Measurements from ENCODE around the gene ADRA2B. TPM values are rescaled to one million over a fixed set of nuclear protein-coding genes. Genes with fewer than 3 reads are reported as not detected.

The ADRA2B gene
- total RNA-seq, 1 donor from 2014 or later: 0.49 TPM

- TF ChIP-seq POLR2A (IDR thresholded peaks at IDR 0.05) (no peak), CTCF (IDR thresholded peaks at IDR 0.05) (no peak), POLR2AphosphoS5 (IDR thresholded peaks at IDR 0.05; ENCODE audit: insufficient read depth in 1 of 2, low read depth in 1 of 2) (no peak)
- Histone ChIP-seq H3K4me1 (no peaks in the 10 kb centered on the region), H3K36me3 (no peaks in the 10 kb centered on the region), H3K9me3 (no peaks in the 10 kb centered on the region), H3K4me3 (no peak overlapping the region), H3K27ac (no peak overlapping the region), H3K27me3 (no peaks in the 10 kb centered on the region)
- DNase-seq (ENCODE audit: extremely low spot score in 2 of 2): no peak
- intact Hi-C loops (cut with DNase I): no loop called here
Measured at GRCh38 chr2:96156011-96156820, 39.8 kb upstream of the ADRA2B start.

GRCh38 chr2:96154506-96155380 is 38.4 kb upstream of the ADRA2B start:
- intact Hi-C loops (cut with DNase I): no loop called here
- DNase-seq (ENCODE audit: extremely low spot score in 2 of 2): no peak
- Histone ChIP-seq H3K9me3 (no peaks in the 10 kb centered on the region), H3K27me3 (no peaks in the 10 kb centered on the region), H3K4me1 (no peaks in the 10 kb centered on the region), H3K36me3 (no peaks in the 10 kb centered on the region), H3K4me3 (no peak overlapping the region), H3K27ac (no peak overlapping the region)
- TF ChIP-seq POLR2A (IDR thresholded peaks at IDR 0.05): no peak
- TF ChIP-seq POLR2AphosphoS5 (IDR thresholded peaks at IDR 0.05; ENCODE audit: insufficient read depth in 1 of 2, low read depth in 1 of 2): no peak
- no peak for TF ChIP-seq CTCF (IDR thresholded peaks at IDR 0.05)

- intact Hi-C loops (cut with DNase I): no loop called here
- no peak for DNase-seq (ENCODE audit: extremely low spot score in 2 of 2)
- no peaks in the 10 kb centered on the region for H3K9me3 ChIP-seq
- H3K36me3 ChIP-seq: no peaks in the 10 kb centered on the region
- no peak overlapping the region for H3K4me3 ChIP-seq
- H3K27me3 ChIP-seq: no peaks in the 10 kb centered on the region
- no peak overlapping the region for H3K27ac ChIP-seq
- no peak for TF ChIP-seq CTCF (IDR thresholded peaks at IDR 0.05)
- no peak for TF ChIP-seq POLR2AphosphoS5 (IDR thresholded peaks at IDR 0.05; ENCODE audit: insufficient read depth in 1 of 2, low read depth in 1 of 2)
- TF ChIP-seq POLR2A (IDR thresholded peaks at IDR 0.05): no peak
- H3K4me1 ChIP-seq: no peaks in the 10 kb centered on the region
Measured at GRCh38 chr2:96153991-96154431, 37.6 kb upstream of the ADRA2B start.

DNA sequence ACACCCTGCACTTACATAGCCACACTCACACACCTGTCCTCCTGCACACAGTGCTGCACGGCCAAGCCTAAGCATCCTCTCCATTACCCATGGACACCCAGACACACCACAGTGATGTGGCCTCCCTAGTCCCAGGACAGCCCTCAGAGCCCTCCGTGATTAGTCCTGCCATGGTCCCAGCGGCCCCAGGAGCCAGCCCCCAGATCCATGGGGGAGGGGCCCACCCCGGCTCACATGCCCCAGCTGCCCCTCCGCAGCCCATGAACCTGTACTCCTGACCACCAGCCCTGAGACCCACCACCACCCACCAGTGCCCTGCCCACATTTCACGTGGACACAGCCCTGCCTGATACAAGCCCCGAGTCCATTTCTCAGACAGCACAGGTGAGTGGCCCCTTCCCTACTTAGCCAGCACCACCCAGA is 36.9 kb upstream of the ADRA2B start:
- H3K27ac ChIP-seq: no peak overlapping the region
- no peak for DNase-seq (ENCODE audit: extremely low spot score in 2 of 2)
- intact Hi-C loops (cut with DNase I): no loop called here
- H3K4me3 ChIP-seq: no peak overlapping the region
- H3K4me1 ChIP-seq: no peaks in the 10 kb centered on the region
- TF ChIP-seq POLR2A (IDR thresholded peaks at IDR 0.05): no peak
- TF ChIP-seq POLR2AphosphoS5 (IDR thresholded peaks at IDR 0.05; ENCODE audit: insufficient read depth in 1 of 2, low read depth in 1 of 2): no peak
- no peaks in the 10 kb centered on the region for H3K36me3 ChIP-seq
- no peaks in the 10 kb centered on the region for H3K27me3 ChIP-seq
- no peaks in the 10 kb centered on the region for H3K9me3 ChIP-seq

DNA sequence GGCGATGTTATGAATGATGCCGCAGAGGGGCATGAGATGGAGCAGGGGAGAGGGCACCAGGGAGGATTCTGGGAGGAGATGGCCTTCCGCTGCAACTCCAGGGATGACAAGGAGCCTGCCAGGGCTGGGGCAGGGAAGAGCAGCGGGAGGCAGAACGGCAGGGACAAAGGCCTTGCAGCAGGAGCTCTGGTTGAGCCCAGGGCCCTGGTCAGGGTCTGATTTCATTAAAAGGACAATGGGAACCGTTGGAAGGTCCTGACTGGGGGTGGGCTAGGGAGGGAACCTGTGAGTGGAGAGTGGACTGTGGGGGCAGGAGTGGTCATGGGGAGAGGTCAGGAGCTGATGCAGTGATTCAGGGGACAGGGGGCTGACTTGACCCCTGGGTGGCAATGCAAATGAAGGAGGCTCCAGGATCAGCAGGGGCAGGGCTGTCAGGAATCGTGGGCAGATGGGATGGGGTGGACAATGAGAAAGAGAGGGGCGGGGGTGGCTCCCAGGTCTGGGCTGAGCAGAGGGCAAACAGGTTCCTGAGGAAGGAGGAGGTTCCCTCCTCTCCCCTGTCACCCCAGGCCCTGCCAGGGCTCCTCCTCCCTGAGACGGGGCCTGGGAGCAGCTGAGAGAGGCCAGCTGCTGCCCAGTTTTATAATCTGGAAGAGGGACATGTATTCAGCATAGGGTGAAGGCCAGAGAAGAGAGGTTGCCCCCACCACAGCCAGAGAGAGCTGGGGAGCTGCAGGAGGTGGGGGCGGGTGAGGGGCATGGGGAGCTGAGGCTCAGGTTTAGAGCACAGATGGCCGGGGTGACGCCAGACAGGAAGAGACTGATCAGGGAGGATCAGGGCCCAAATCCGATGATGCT is 36.2 kb upstream of the ADRA2B start:
- intact Hi-C loops (cut with DNase I): no loop called here
- no peaks in the 10 kb centered on the region for H3K4me1 ChIP-seq
- H3K36me3 ChIP-seq: no peaks in the 10 kb centered on the region
- no peak overlapping the region for H3K27ac ChIP-seq
- no peak overlapping the region for H3K4me3 ChIP-seq
- H3K27me3 ChIP-seq: no peaks in the 10 kb centered on the region
- no peak for DNase-seq (ENCODE audit: extremely low spot score in 2 of 2)
- no peak for TF ChIP-seq POLR2AphosphoS5 (IDR thresholded peaks at IDR 0.05; ENCODE audit: insufficient read depth in 1 of 2, low read depth in 1 of 2)
- no peak for TF ChIP-seq CTCF (IDR thresholded peaks at IDR 0.05)
- TF ChIP-seq POLR2A (IDR thresholded peaks at IDR 0.05): no peak
- no peaks in the 10 kb centered on the region for H3K9me3 ChIP-seq
